NCI-H226 (cell line): Measurements from ENCODE around the gene CHTOP.
A peak's percentile ranks its signal among the peaks of the same experiment; 100 is the strongest.
"Not testable (repeated sequence)": the region's sequence is repeated elsewhere in the genome, so short reads cannot be mapped to it uniquely, and the experiment has no call there.

Experiments
- DNase-seq: peaks from one replicate; pipeline ENCODE4 v3.0.0-alpha.2; 2015

Gene CHTOP

GRCh38 chr1:153633754-153634665 lies at the start of gene CHTOP:
TSS of gene CHTOP (plus strand) at chr1:153634066. CDS start at chr1:153636589, 2,523 bp downstream.
- DNase-seq = peak; percentile 92

- no peak for DNase-seq
These were observed 48.9 kb upstream of the CHTOP start for GRCh38 chr1:153585006-153585405.

GRCh38 chr1:153586347-153586746 lies 47.5 kb upstream of the CHTOP start:
- DNase-seq = no peak

GRCh38 chr1:153587314-153587713 lies 46.6 kb upstream of the CHTOP start:
- DNase-seq = no peak

GRCh38 chr1:153588033-153588432 lies 45.8 kb upstream of the CHTOP start:
- DNase-seq = not testable (repeated sequence)

- no peak for DNase-seq
These were observed 45.4 kb upstream of the CHTOP start for GRCh38 chr1:153588482-153588881.

GRCh38 chr1:153592748-153593147 lies 41.1 kb upstream of the CHTOP start:
- no peak for DNase-seq

GRCh38 chr1:153597206-153597605 lies 36.7 kb upstream of the CHTOP start:
- peak; percentile 43 for DNase-seq

- no peak for DNase-seq
These were observed 35.3 kb upstream of the CHTOP start for GRCh38 chr1:153598309-153599172.

GRCh38 chr1:153599847-153600246 lies 34.0 kb upstream of the CHTOP start:
- DNase-seq = no peak

GRCh38 chr1:153602749-153603148 lies 31.1 kb upstream of the CHTOP start:
- no peak for DNase-seq

GRCh38 chr1:153606194-153606593 lies 27.7 kb upstream of the CHTOP start:
- DNase-seq = no peak

GRCh38 chr1:153607381-153607780 lies 26.5 kb upstream of the CHTOP start:
- no peak for DNase-seq

GRCh38 chr1:153608089-153608682 lies 25.7 kb upstream of the CHTOP start:
- DNase-seq = no peak

- peak; percentile 97 for DNase-seq
These were observed 24.9 kb upstream of the CHTOP start for GRCh38 chr1:153608742-153609584.

- DNase-seq = peak; percentile 49
These were observed 24.3 kb upstream of the CHTOP start for GRCh38 chr1:153609585-153609907.

- DNase-seq = peak; percentile 67
These were observed 23.5 kb upstream of the CHTOP start for GRCh38 chr1:153610334-153610733.

- DNase-seq = peak; percentile 78
These were observed 23.0 kb upstream of the CHTOP start for GRCh38 chr1:153610811-153611301.

GRCh38 chr1:153611356-153611755 lies 22.5 kb upstream of the CHTOP start:
- DNase-seq = no peak

GRCh38 chr1:153612111-153612754 lies 21.6 kb upstream of the CHTOP start:
- DNase-seq = peak; percentile 12

GRCh38 chr1:153612755-153613331 lies 21.0 kb upstream of the CHTOP start, which contains the start of gene S100A16:
TSS of gene S100A16 (minus strand) at chr1:153613137. CDS start at chr1:153608151, 4,986 bp downstream.
- peak; percentile 91 for DNase-seq
